ENCODE measurements around the gene CPNE2.

DNA sequence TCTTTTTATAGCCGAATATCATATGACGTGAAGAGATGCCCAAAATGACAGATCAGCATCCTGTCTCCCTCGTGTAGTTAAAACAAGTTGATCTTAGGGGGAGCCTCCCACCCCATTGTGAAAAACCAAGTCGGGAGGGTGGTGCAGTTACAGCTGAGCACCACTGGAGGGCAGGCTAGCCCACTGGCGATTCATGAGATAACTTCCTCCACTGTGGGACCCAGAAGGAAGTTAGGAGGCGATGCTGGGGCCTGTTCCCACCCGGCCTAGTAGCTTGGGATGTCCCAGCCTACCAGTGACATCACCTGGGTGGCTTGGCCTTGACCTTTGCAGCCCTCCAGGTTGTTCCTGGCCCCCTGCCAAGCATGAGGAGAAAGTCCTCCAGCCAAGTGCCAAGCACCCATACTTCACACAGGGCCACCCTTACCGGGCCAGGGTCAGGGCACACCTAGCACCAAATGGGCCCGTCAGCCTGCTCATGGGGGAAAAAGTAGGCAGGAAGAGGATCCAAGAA lies 8.1 kb upstream of the CPNE2 start:
- TF ChIP-seq, protein P1, sequence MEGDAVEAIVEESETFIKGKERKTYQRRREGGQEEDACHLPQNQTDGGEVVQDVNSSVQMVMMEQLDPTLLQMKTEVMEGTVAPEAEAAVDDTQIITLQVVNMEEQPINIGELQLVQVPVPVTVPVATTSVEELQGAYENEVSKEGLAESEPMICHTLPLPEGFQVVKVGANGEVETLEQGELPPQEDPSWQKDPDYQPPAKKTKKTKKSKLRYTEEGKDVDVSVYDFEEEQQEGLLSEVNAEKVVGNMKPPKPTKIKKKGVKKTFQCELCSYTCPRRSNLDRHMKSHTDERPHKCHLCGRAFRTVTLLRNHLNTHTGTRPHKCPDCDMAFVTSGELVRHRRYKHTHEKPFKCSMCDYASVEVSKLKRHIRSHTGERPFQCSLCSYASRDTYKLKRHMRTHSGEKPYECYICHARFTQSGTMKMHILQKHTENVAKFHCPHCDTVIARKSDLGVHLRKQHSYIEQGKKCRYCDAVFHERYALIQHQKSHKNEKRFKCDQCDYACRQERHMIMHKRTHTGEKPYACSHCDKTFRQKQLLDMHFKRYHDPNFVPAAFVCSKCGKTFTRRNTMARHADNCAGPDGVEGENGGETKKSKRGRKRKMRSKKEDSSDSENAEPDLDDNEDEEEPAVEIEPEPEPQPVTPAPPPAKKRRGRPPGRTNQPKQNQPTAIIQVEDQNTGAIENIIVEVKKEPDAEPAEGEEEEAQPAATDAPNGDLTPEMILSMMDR (conservative IDR thresholded peaks at IDR 0.05): peak; percentile 95
- TF ChIP-seq ZFX (IDR thresholded peaks at IDR 0.05): no peak
